HepG2 (cell line): ENCODE measurements around the gene AGRP. TPM values are rescaled to one million over a fixed set of nuclear protein-coding genes. Genes with fewer than 3 reads are reported as not detected.

Experiments used
- ATAC-seq: fragments of 200-7000 bp; cut with Tn5 transposase; 3 replicates; pipeline ENCODE4 v1.9.1; 2020; ENCODE audit warnings: mild to moderate bottlenecking, moderate library complexity
- BruUV-seq: library from RNA; stranded (reverse); fragments of 400-500 nt; replicated peaks from 2 replicates; lab custom pipeline; 2021; lab: Mats Ljungman, UMichigan
- CTCF ChIA-PET: fragments of 300-600 bp; formaldehyde crosslinking; extraction: SDS; loops from one replicate; lab custom pipeline; 2021; ENCODE audit warnings: low total read pairs, inconsistent platforms, low intra/inter-chr PET ratio; lab: Yijun Ruan, JAX
- POLR2A ChIA-PET: fragments of 350-600 bp; sonication (Branson Sonifier 250); formaldehyde crosslinking; loops from one replicate; lab custom pipeline; 2020; ENCODE audit warnings: antibody characterized with exemption, inconsistent platforms; lab: Yijun Ruan, JAX
- DNase-seq: peaks from one replicate; pipeline ENCODE4 v3.0.0-alpha.2; 2015; ENCODE audit warnings: low spot score
- FAIRE-seq: peaks from 3 replicates; lab custom pipeline; 2011; peaks lifted over from hg19 to GRCh38; lab: Jason Lieb, UNC
- H2AFZ ChIP-seq: one replicate; pipeline ENCODE4 v1.6.1; 2011; ENCODE audit warnings: low read length, inconsistent platforms
- H3K27ac ChIP-seq: fragments of 300-600 bp; 3 replicates; pipeline ENCODE4 v1.8.0; 2011; ENCODE audit warnings: mixed run types, mild to moderate bottlenecking, mixed read lengths, low read length, inconsistent platforms; ENCODE audit not compliant: insufficient read depth; ENCODE audit errors: extremely low read length
- H3K27me3 ChIP-seq, 2 experiments: fragments of 200-600 bp in 1 of 2; 2 replicates in 1 of 2; 3 replicates in 1 of 2; pipeline versions ENCODE4 v1.6.0 to v1.8.0; 2011; ENCODE audit warnings: low read length in 2 of 2, mild to moderate bottlenecking in 2 of 2, moderate library complexity in 2 of 2, inconsistent platforms in 1 of 2; ENCODE audit not compliant: insufficient read depth in 2 of 2, control insufficient read depth in 1 of 2
- H3K36me3 ChIP-seq, 2 experiments: fragments of 200-600 bp in 1 of 2; replicated peaks in 1 of 2; 2 replicates in 1 of 2; 3 replicates in 1 of 2; pipeline versions ENCODE4 v1.5.1 to v1.8.0; 2011; ENCODE audit warnings: low read length in 2 of 2, inconsistent platforms in 1 of 2; ENCODE audit not compliant: insufficient read depth in 2 of 2, control insufficient read depth in 1 of 2
- H3K4me1 ChIP-seq: 2 replicates; pipeline ENCODE4 v1.5.1; 2012; ENCODE audit warnings: low read length, inconsistent platforms; ENCODE audit not compliant: insufficient read depth
- H3K4me2 ChIP-seq: 2 replicates; pipeline ENCODE4 v1.6.0; 2011; ENCODE audit warnings: low read depth, low read length, inconsistent platforms
- H3K4me3 ChIP-seq, 3 experiments: fragments of 200-600 bp in 1 of 3; sonication (generic), shearing (Covaris generic) in 1 of 3; replicated peaks in 1 of 3; 2 replicates each; pipeline ENCODE4 v1.5.1; 2011 to 2016; ENCODE audit warnings: low read length in 3 of 3, inconsistent platforms in 2 of 3, low read depth in 2 of 3, mild to moderate bottlenecking in 2 of 3, control low read depth in 1 of 3, mixed read lengths in 1 of 3; ENCODE audit not compliant: insufficient read depth in 1 of 3
- H3K79me2 ChIP-seq: one replicate; pipeline ENCODE4 v1.6.1; 2011; ENCODE audit warnings: low read length, inconsistent platforms; ENCODE audit not compliant: insufficient read depth
- H3K9ac ChIP-seq: 2 replicates; pipeline ENCODE4 v1.6.0; 2011; ENCODE audit warnings: mild to moderate bottlenecking, low read depth, low read length, inconsistent platforms; ENCODE audit not compliant: insufficient read depth
- H3K9me3 ChIP-seq: 2 replicates; pipeline ENCODE4 v1.5.1; 2012; ENCODE audit warnings: mild to moderate bottlenecking, low read length
- H4K20me1 ChIP-seq: 2 replicates; pipeline ENCODE4 v1.6.0; 2011; ENCODE audit warnings: inconsistent platforms, mild to moderate bottlenecking, low read length, moderate library complexity; ENCODE audit not compliant: insufficient read depth
- HMGXB3 ChIP-seq: sonication (generic); formaldehyde crosslinking; IDR thresholded peaks from 2 replicates; pipeline ENCODE4 v1.4.0; 2020; ENCODE audit warnings: missing genetic modification reagents, borderline replicate concordance
- HNF1B ChIP-seq: sonication (generic); formaldehyde crosslinking; IDR thresholded peaks from 2 replicates; pipeline ENCODE4 v1.5.1; 2020; ENCODE audit warnings: mild to moderate bottlenecking, moderate library complexity, missing genetic modification reagents
- NCOA1 ChIP-seq: sonication (generic); formaldehyde crosslinking; IDR thresholded peaks from 2 replicates; pipeline ENCODE4 v1.9.0; 2021; ENCODE audit warnings: missing genetic modification reagents
- NFIC ChIP-seq: IDR thresholded peaks from 2 replicates; pipeline ENCODE4 v1.6.1; 2012; ENCODE audit warnings: mild to moderate bottlenecking, low read length, inconsistent platforms
- SYNCRIP ChIP-seq: fragments of 200-400 bp; formaldehyde crosslinking; IDR thresholded peaks from 2 replicates; pipeline ENCODE4 v1.6.1; 2018; ENCODE audit warnings: mild to moderate bottlenecking, low read depth, low read length; ENCODE audit not compliant: insufficient read depth
- THYN1 ChIP-seq: sonication (generic); formaldehyde crosslinking; IDR thresholded peaks from 2 replicates; pipeline ENCODE4 v1.8.1; 2023; ENCODE audit warnings: low read depth, mild to moderate bottlenecking, moderate library complexity, missing genetic modification reagents, borderline replicate concordance
- ZBTB37 ChIP-seq: sonication (generic); formaldehyde crosslinking; IDR thresholded peaks from 2 replicates; pipeline ENCODE4 v1.4.0; 2020; ENCODE audit warnings: mild to moderate bottlenecking, missing genetic modification reagents
- ZMAT3 ChIP-seq: sonication (generic); formaldehyde crosslinking; conservative IDR thresholded peaks from 2 replicates; pipeline ENCODE4 v1.7.0; 2021; ENCODE audit warnings: missing genetic modification reagents
- ZNF124 ChIP-seq: sonication (generic); formaldehyde crosslinking; IDR thresholded peaks from 2 replicates; pipeline ENCODE4 v1.4.0; 2020; ENCODE audit warnings: missing genetic modification reagents
- ZNF331 ChIP-seq: sonication (generic); formaldehyde crosslinking; IDR thresholded peaks from 2 replicates; pipeline ENCODE4 v1.4.0; 2020; ENCODE audit warnings: missing genetic modification reagents
- ZNF44 ChIP-seq: sonication (generic); formaldehyde crosslinking; IDR thresholded peaks from 2 replicates; pipeline ENCODE4 v1.5.1; 2020; ENCODE audit warnings: mild to moderate bottlenecking, missing genetic modification reagents
- ZNF569 ChIP-seq: sonication (generic); formaldehyde crosslinking; IDR thresholded peaks from 2 replicates; pipeline ENCODE4 v1.5.0; 2020; ENCODE audit warnings: mild to moderate bottlenecking, missing genetic modification reagents, moderate library complexity, borderline replicate concordance
- ZNF605 ChIP-seq: sonication (generic); formaldehyde crosslinking; IDR thresholded peaks from 2 replicates; pipeline ENCODE4 v1.8.0; 2022; ENCODE audit warnings: mild to moderate bottlenecking, missing genetic modification reagents
- ZNF7 ChIP-seq: IDR thresholded peaks from 2 replicates; pipeline ENCODE4 v1.6.1; 2016; ENCODE audit warnings: missing biosample characterization, missing genetic modification reagents
- ZNF724P ChIP-seq: sonication (generic); formaldehyde crosslinking; IDR thresholded peaks from 2 replicates; pipeline ENCODE4 v1.8.0; 2022; ENCODE audit warnings: missing genetic modification reagents, borderline replicate concordance
- WGBS: methylation state at CpG from one replicate; pipeline ENCODE4 v1.1.6; 2017; ENCODE audit warnings: low lambda C conversion rate; 5-methylcytosine and 5-hydroxymethylcytosine counted together
- in situ Hi-C: cut with HindIII; loops from 2 replicates; pipeline ENCODE4 v1.10.0; 2017; ENCODE audit warnings: low pct_unique_long_range_greater_than_20kb; ENCODE audit not compliant: extremely low pct_ligation_motif_present
- intact Hi-C: fragments of 100-400 bp; cut with micrococcal nuclease; formaldehyde crosslinking; loops from one replicate; pipeline ENCODE4 v1.10.0; 2022; ENCODE audit not compliant: unreplicated experiment
- polyA plus RNA-seq, 8 experiments: library from polyadenylated mRNA; depleted of rRNA in 3 of 8; stranded (reverse) in 7 of 8; unstranded in 1 of 8; fragments of >200 nt; fragmentation: Illumina TruSeq in 4 of 8; extraction: Trizol in 4 of 8; gene quantifications; 2 replicates each; pipeline versions ENCODE4 v1.2.1 to v1.2.3, GENCODE V29; 2011 to 2016; ENCODE audit warnings: low read depth in 4 of 8, missing spikeins in 1 of 8, mixed read lengths in 1 of 8; ENCODE audit not compliant: insufficient read depth in 1 of 8
- total RNA-seq, 5 experiments: library from RNA; depleted of rRNA; stranded (reverse); fragments of >200 nt; fragmentation: Illumina TruSeq; extraction: Trizol; gene quantifications; 2 replicates each; pipeline ENCODE4 v1.2.3, GENCODE V29; 2016; ENCODE audit warnings: low read depth in 1 of 5

The AGRP gene
- total and polyA plus RNA-seq, 2 of the 13 experiments (the other 11 are each of a cell fraction or from before 2014, with no cell fraction given), result not detected

GRCh38 chr16:67481561-67482232 lies 1.6 kb downstream of the AGRP start:
- Histone ChIP-seq H2AFZ (peak overlapping the region; percentile 62), H3K79me2 (peaks cover 26% of the 10 kb centered on the region), H4K20me1 (no peaks in the 10 kb centered on the region), H3K36me3 (no peaks in the 10 kb centered on the region; a peak in 1 of 5 replicates), H3K4me1 (peaks cover 58% of the 10 kb centered on the region), H3K9ac (peak overlapping the region; percentile 93), H3K27me3 (no peaks in the 10 kb centered on the region; a peak in 1 of 5 replicates), H3K27ac (peak overlapping the region; percentile 91), H3K4me2 (peak overlapping the region; percentile 98), H3K4me3 (peak overlapping the region; percentile 70 to 98 (median 81)), H3K9me3 (no peaks in the 10 kb centered on the region)
- peak; percentile 34 for FAIRE-seq
- ATAC-seq, result peak; percentile 6
- CTCF ChIA-PET, result interaction anchor here (1.1 to 2.0 kb wide), 3 partner anchors 12 to 39 kb away, joined by 6 to 9 read pairs (median 8); no protein-coding TSS in a partner anchor
- BruUV-seq, result TSS peak; percentile 92
- intact Hi-C loops, result loop anchor here (1.0 to 5.0 kb wide), 2 partner anchors 33 to 54 kb away; no protein-coding TSS in a partner anchor
- WGBS, result 41% methylated on average over 17 of the region's 17 CpGs
- peak; percentile 65 for DNase-seq
- in situ Hi-C loops, result loop anchor here (5.0 kb wide), 1 partner anchor 36 kb away; no protein-coding TSS in a partner anchor
- POLR2A ChIA-PET, result interaction anchor here (0.7 to 2.9 kb wide), 21 partner anchors 8 to 967 kb away, joined by 3 to 22 read pairs (median 4); partner anchors contain the start of genes ACD, ENKD1, HSD11B2 and KCTD19
- TF ChIP-seq SYNCRIP, result no peak
- 0 out of 2 replicates have a peak, but pooled peaks have one; percentile 3 for TF ChIP-seq ZMAT3 (CRISPR knock-in tag)
- peak; percentile 3; the same call in 1 of the 2 replicates for TF ChIP-seq NFIC
- no peak for TF ChIP-seq ZNF124
- TF ChIP-seq ZBTB37 (CRISPR knock-in tag), result no peak; the same call in 1 of the 2 replicates
- 0 out of 2 replicates have a peak, but pooled peaks have one; percentile 28 for TF ChIP-seq HNF1B (CRISPR knock-in tag)
- 0 out of 2 replicates have a peak, but pooled peaks have one; percentile 19 for TF ChIP-seq ZNF331 (CRISPR knock-in tag)
- peak; percentile 27; the same call in 1 of the 2 replicates for TF ChIP-seq HMGXB3
- TF ChIP-seq THYN1, result no peak
- TF ChIP-seq ZNF569 (CRISPR knock-in tag), result peak; percentile 42; the same call in 1 of the 2 replicates
- no peak for TF ChIP-seq ZNF7
- TF ChIP-seq NCOA1 (CRISPR knock-in tag), result no peak
- peak; percentile 50 for TF ChIP-seq ZNF605 (CRISPR knock-in tag)
- no peak for TF ChIP-seq ZNF724P (CRISPR knock-in tag)
- TF ChIP-seq ZNF44 (CRISPR knock-in tag), result 0 out of 2 replicates have a peak, but pooled peaks have one; percentile 37
